Prostate gland (tissue), 2 donors: ENCODE results near the gene CCNI2. TPM values are rescaled to one million over a fixed set of nuclear protein-coding genes. Genes with fewer than 3 reads are reported as not detected.

Source experiments
- DNase-seq: peaks from one replicate; pipeline ENCODE4 v3.0.0-alpha.2; 2019; ENCODE audit warnings: low spot score
- H3K27ac ChIP-seq, 2 donors: fragments of 200-600 bp; sonication (generic); 2 replicates each; pipeline ENCODE4 v1.5.1; 2017 to 2019
- H3K27me3 ChIP-seq: fragments of 200-600 bp; sonication (generic); replicated peaks from 2 replicates; pipeline ENCODE4 v1.5.1; 2019; ENCODE audit not compliant: insufficient read depth
- H3K36me3 ChIP-seq, 2 donors: fragments of 200-600 bp; sonication (generic); 1 replicate in 1 of 2; 2 replicates in 1 of 2; pipeline versions ENCODE4 v1.5.1 to v1.8.1; 2017 to 2019
- H3K4me1 ChIP-seq: fragments of 200-600 bp; sonication (generic); replicated peaks from 2 replicates; pipeline ENCODE4 v1.5.1; 2019
- H3K4me3 ChIP-seq, 2 donors: fragments of 200-600 bp; sonication (generic); 2 replicates each; pipeline ENCODE4 v1.5.1; 2017 to 2019
- H3K9me3 ChIP-seq: fragments of 200-600 bp; sonication (generic); 2 replicates; pipeline ENCODE4 v1.5.1; 2017
- POLR2A ChIP-seq: fragments of 450-650 bp; IDR thresholded peaks from one replicate; pipeline ENCODE4 v1.6.1; 2016; ENCODE audit warnings: antibody characterized with exemption, mild to moderate bottlenecking
- POLR2AphosphoS5 ChIP-seq: sonication (generic); formaldehyde crosslinking; IDR thresholded peaks from one replicate; pipeline ENCODE4 v1.6.1; 2017; ENCODE audit warnings: antibody characterized with exemption
- WGBS: methylation state at CpG from one replicate; pipeline ENCODE4 v1.1.5; 2018; 5-methylcytosine and 5-hydroxymethylcytosine counted together
- intact Hi-C: fragments of 100-400 bp; cut with DNase I; formaldehyde crosslinking; loops from one replicate; pipeline ENCODE4 v1.14.2; 2022
- total RNA-seq, 2 donors: library from RNA; depleted of rRNA; stranded (reverse); fragments of >200 nt; gene quantifications; one replicate each; pipeline ENCODE4 v1.1.0, GENCODE V29; 2016
- TF ChIP-seq, protein P1 (sequence below), 4 experiments: fragments of 200-600 bp in 2 of 4; fragments of 450-650 bp in 2 of 4; sonication (generic) in 2 of 4; IDR thresholded peaks; 1 replicate in 3 of 4; 2 replicates in 1 of 4; pipeline ENCODE4 v1.5.1; 2016 to 2019; ENCODE audit warnings: antibody characterized with exemption in 4 of 4, mild to moderate bottlenecking in 2 of 4, moderate library complexity in 2 of 4

The CCNI2 gene
- total RNA-seq, 2 donors from 2014 or later: 5.9 TPM; not detected in 1

DNA sequence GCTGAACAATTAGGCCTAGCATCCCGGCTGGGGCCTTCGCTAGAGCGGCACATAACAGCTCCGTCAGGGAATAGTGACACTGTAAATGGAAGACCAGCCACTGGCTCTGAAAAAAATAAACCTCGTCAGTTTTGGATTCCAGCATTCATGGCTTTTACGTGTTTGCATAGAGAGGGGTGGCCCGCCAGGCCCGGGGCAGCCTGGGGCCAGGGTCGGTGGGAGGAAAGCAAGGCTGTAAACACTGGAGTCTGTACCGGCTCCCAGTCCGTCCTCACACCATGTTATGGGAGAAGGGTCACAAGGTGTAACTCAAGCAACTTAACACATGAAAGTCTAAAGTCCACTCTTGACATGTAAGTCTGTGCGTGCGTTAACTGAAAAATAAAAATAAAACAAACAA, 11.2 kb downstream of the CCNI2 start:
- WGBS: 75% methylated on average over 13 of the region's 13 CpGs
- H3K9me3 ChIP-seq: no peaks in the 10 kb centered on the region
- TF ChIP-seq, protein P1, sequence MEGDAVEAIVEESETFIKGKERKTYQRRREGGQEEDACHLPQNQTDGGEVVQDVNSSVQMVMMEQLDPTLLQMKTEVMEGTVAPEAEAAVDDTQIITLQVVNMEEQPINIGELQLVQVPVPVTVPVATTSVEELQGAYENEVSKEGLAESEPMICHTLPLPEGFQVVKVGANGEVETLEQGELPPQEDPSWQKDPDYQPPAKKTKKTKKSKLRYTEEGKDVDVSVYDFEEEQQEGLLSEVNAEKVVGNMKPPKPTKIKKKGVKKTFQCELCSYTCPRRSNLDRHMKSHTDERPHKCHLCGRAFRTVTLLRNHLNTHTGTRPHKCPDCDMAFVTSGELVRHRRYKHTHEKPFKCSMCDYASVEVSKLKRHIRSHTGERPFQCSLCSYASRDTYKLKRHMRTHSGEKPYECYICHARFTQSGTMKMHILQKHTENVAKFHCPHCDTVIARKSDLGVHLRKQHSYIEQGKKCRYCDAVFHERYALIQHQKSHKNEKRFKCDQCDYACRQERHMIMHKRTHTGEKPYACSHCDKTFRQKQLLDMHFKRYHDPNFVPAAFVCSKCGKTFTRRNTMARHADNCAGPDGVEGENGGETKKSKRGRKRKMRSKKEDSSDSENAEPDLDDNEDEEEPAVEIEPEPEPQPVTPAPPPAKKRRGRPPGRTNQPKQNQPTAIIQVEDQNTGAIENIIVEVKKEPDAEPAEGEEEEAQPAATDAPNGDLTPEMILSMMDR (IDR thresholded peaks at IDR 0.05): no peak
- no peak for TF ChIP-seq POLR2AphosphoS5
- TF ChIP-seq POLR2A: no peak
- no peaks in the 10 kb centered on the region for H3K36me3 ChIP-seq
- no peak overlapping the region for H3K27ac ChIP-seq
- no peaks in the 10 kb centered on the region for H3K4me1 ChIP-seq
- intact Hi-C loops: no loop called here
- no peak overlapping the region for H3K4me3 ChIP-seq
- DNase-seq: no peak
- H3K27me3 ChIP-seq: no peaks in the 10 kb centered on the region

DNA sequence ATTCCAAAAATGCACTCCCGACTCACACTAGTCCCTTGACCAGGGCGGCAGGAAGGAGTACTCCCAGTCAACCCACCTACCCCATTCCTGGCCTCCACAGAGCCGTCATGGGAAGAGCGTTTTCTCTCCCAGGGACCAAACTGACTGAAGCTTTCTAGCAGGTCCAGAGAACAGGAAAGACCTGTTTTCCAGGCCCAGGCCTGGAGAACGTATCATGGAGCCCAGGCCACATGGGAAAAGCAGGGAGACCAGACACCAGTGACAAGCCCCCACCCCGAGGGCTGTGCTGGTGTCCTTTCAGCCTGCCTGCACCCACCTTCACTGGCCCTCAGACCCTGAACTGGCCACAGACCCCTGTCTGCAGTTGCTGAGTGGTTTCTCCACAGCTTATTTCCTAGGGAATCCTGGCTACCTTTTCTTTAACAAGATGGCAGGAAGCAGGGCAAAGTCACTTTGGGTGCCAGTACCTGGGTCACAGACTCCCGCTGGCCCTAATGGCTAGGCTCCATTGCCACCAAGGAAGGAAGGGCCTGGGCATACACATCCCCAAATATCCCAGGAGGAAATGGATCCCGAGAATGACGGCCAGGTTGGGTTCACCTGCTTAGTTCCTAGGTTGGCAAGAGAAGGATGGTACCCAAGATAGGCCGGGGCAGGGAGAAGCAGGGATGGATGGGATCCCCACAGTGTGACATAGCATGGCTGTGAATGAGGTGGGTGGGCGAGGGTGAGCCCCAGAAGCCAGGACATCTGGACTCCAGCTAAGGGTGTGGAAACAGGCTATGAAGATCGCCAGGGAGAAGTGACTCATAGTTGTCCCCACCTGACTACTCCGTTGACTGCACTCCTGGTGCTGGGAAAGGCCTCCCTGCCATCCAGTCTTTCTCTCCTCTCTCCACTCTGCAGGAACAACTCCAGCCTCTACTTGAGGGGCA, 12.2 kb downstream of the CCNI2 start:
- DNase-seq: peak; percentile 38
- no peak overlapping the region for H3K27ac ChIP-seq
- intact Hi-C loops: no loop called here
- no peaks in the 10 kb centered on the region for H3K36me3 ChIP-seq
- TF ChIP-seq POLR2AphosphoS5: no peak
- TF ChIP-seq POLR2A: no peak
- TF ChIP-seq, protein P1 (IDR thresholded peaks at IDR 0.05): no peak
- no peak overlapping the region for H3K4me3 ChIP-seq
- no peaks in the 10 kb centered on the region for H3K9me3 ChIP-seq
- 71% methylated on average over 13 of the region's 13 CpGs for WGBS
- H3K4me1 ChIP-seq: no peaks in the 10 kb centered on the region
- no peaks in the 10 kb centered on the region for H3K27me3 ChIP-seq

DNA sequence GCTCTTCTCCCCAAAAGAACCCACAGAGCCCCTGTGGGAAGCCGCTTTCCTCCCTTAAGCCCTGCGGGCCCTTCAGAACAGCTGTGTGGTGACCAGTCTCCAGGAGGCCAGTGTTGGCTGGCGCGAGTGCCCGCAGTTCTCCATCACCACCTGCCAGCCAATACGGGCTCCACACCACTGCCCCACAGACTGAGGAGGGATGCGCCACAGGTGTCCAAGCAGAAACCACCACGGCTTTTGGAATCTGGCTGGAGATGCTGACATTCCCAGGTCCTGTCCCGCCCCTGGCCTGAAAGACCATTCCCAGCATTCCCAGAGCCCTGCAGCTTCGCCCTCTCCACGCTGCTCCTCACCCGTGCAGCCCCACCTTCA, 12.8 kb downstream of the CCNI2 start:
- Histone ChIP-seq H3K27ac (no peak overlapping the region), H3K4me1 (no peaks in the 10 kb centered on the region), H3K9me3 (no peaks in the 10 kb centered on the region), H3K4me3 (no peak overlapping the region), H3K36me3 (no peaks in the 10 kb centered on the region), H3K27me3 (no peaks in the 10 kb centered on the region)
- no peak for DNase-seq
- intact Hi-C loops: no loop called here
- 91% methylated on average over 12 of the region's 12 CpGs for WGBS
- TF ChIP-seq, protein P1 (IDR thresholded peaks at IDR 0.05): no peak
- TF ChIP-seq POLR2A: no peak
- no peak for TF ChIP-seq POLR2AphosphoS5

DNA sequence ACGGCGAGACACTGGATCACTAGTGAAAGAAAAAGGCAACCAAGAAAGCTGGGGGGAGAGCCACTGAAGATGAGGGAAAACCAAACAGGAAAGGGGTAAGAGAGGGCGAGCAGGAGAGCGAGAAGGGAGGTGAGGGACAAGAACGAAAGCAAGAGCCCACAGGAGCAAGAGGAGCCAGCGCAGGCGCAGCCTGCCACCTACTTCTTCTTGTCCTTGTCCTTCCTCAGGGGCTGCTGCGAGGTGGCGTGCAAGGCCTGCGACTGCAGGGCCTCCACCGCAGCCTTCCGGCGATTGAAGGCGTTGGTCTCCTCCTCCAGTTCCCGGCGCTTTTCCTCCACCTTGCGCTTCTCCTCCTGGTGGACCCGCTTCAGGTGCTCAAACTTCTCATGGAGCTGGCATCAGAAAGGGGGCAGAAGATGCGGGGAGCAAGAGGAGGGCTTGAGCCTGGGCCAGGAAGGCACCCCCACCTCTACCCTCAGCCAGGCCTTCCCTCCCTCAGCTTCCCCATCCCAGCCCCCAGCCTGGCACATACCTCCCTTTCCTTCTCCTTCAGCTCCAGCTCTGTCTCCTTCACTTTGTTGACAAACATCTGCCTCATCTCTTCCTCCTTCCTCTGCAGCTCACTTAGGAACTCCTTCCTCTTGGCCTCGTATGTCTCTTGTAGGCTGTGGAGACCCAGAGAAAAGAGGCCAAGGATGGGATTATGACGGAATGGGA, 13.5 kb downstream of the CCNI2 start:
- DNase-seq: no peak
- no peak overlapping the region for H3K4me3 ChIP-seq
- H3K4me1 ChIP-seq: no peaks in the 10 kb centered on the region
- no peaks in the 10 kb centered on the region for H3K36me3 ChIP-seq
- no peaks in the 10 kb centered on the region for H3K9me3 ChIP-seq
- intact Hi-C loops: no loop called here
- TF ChIP-seq POLR2A (no peak), POLR2AphosphoS5 (no peak)
- TF ChIP-seq, protein P1 (IDR thresholded peaks at IDR 0.05): no peak
- H3K27me3 ChIP-seq: no peaks in the 10 kb centered on the region
- WGBS: 95% methylated on average over 21 of the region's 21 CpGs
- H3K27ac ChIP-seq: no peak overlapping the region
